Activated CD8-positive, alpha-beta memory T cell treated with anti-CD3 and anti-CD28 coated beads for 36 hours (primary cell): Measurements from ENCODE around the gene ADCY2. TPM values are rescaled to one million over a fixed set of nuclear protein-coding genes. Genes with fewer than 3 reads are reported as not detected.
"Not testable (repeated sequence)": the region's sequence is repeated elsewhere in the genome, so short reads cannot be mapped to it uniquely, and the experiment has no call there.

Experiments used
- CTCF ChIA-PET: fragments of 350-600 bp; sonication (Branson Sonifier 250); formaldehyde crosslinking; loops from one replicate; lab custom pipeline; 2021; ENCODE audit warnings: antibody characterized with exemption; lab: Charles Lee
- POLR2A ChIA-PET: fragments of 350-600 bp; sonication (Branson Sonifier 250); formaldehyde crosslinking; loops from one replicate; lab custom pipeline; 2021; ENCODE audit warnings: antibody characterized with exemption; lab: Charles Lee
- total RNA-seq, 2 experiments: library from RNA; stranded (reverse); gene quantifications; one replicate each; pipeline ENCODE4 v1.2.3, GENCODE V29; 2021

ADCY2 gene
- total RNA-seq, 2 experiments from 2014 or later = not detected

GRCh38 chr5:7394889-7395431 is 978 bp upstream of the ADCY2 start:
- ChIA-PET CTCF (interaction anchor here (0.6 kb wide), 1 partner anchor 23 kb away, joined by 3 read pairs; no protein-coding TSS in a partner anchor), POLR2A (no interaction called here)

GRCh38 chr5:7395432-7395946 is 449 bp upstream of the ADCY2 start:
- POLR2A ChIA-PET = no interaction called here
- CTCF ChIA-PET = interaction anchor here (0.6 kb wide), 1 partner anchor 23 kb away, joined by 3 read pairs; no protein-coding TSS in a partner anchor

GRCh38 chr5:7396713-7397454 is 946 bp downstream of the ADCY2 start:
- CTCF ChIA-PET = no interaction called here
- POLR2A ChIA-PET = no interaction called here

- POLR2A ChIA-PET = no interaction called here
- CTCF ChIA-PET = no interaction called here
These were observed 2.0 kb downstream of the ADCY2 start for GRCh38 chr5:7397937-7398336.

GRCh38 chr5:7398596-7399280 is 2.8 kb downstream of the ADCY2 start:
- ChIA-PET CTCF (no interaction called here), POLR2A (no interaction called here)

- POLR2A ChIA-PET = interaction anchor here (0.6 kb wide), 1 partner anchor 752 kb away, joined by 3 read pairs; no protein-coding TSS in a partner anchor
- CTCF ChIA-PET = no interaction called here
These were observed 9.3 kb downstream of the ADCY2 start for GRCh38 chr5:7405277-7405676.

- CTCF ChIA-PET = interaction anchor here (0.6 kb wide), 1 partner anchor 188 kb away, joined by 3 read pairs; no protein-coding TSS in a partner anchor
These were observed 15.1 kb downstream of the ADCY2 start for GRCh38 chr5:7410936-7411511.

GRCh38 chr5:7412409-7412808 is 16.5 kb downstream of the ADCY2 start:
- ChIA-PET POLR2A (no interaction called here), CTCF (no interaction called here)

More at GRCh38 chr5:7410936-7411511, 15.1 kb downstream of the ADCY2 start:
- POLR2A ChIA-PET = no interaction called here

- ChIA-PET CTCF (no interaction called here), POLR2A (no interaction called here)
These were observed 19.2 kb downstream of the ADCY2 start for GRCh38 chr5:7415123-7415522.

GRCh38 chr5:7415587-7416535 is 19.9 kb downstream of the ADCY2 start:
- POLR2A ChIA-PET = no interaction called here

GRCh38 chr5:7418276-7418675 is 22.3 kb downstream of the ADCY2 start:
- ChIA-PET CTCF (interaction anchor here (0.6 kb wide), 1 partner anchor 23 kb away, joined by 3 read pairs; no protein-coding TSS in a partner anchor), POLR2A (no interaction called here)

More at GRCh38 chr5:7415587-7416535, 19.9 kb downstream of the ADCY2 start:
- CTCF ChIA-PET = no interaction called here

- ChIA-PET CTCF (no interaction called here), POLR2A (no interaction called here)
These were observed 23.4 kb downstream of the ADCY2 start for GRCh38 chr5:7419367-7419766.

- POLR2A ChIA-PET = no interaction called here
- CTCF ChIA-PET = no interaction called here
These were observed 23.9 kb downstream of the ADCY2 start for GRCh38 chr5:7419846-7420245.

- CTCF ChIA-PET = no interaction called here
- POLR2A ChIA-PET = no interaction called here
These were observed 24.8 kb downstream of the ADCY2 start for GRCh38 chr5:7420510-7421280.

- ChIA-PET CTCF (no interaction called here), POLR2A (no interaction called here)
These were observed 26.6 kb downstream of the ADCY2 start for GRCh38 chr5:7422316-7423106.

- CTCF ChIA-PET = not testable (repeated sequence)
These were observed 27.3 kb downstream of the ADCY2 start for GRCh38 chr5:7423231-7423630.

GRCh38 chr5:7425830-7426229 is 29.9 kb downstream of the ADCY2 start:
- ChIA-PET CTCF (no interaction called here), POLR2A (no interaction called here)

More at GRCh38 chr5:7423231-7423630, 27.3 kb downstream of the ADCY2 start:
- POLR2A ChIA-PET = not testable (repeated sequence)
